Endothelial cell of umbilical vein (primary cell): ENCODE data around the gene RUNDC1.

Experiments
- EZH2 ChIP-seq: IDR thresholded peaks from 2 replicates; pipeline ENCODE4 v1.6.1; 2012; ENCODE audit warnings: borderline replicate concordance, low read depth, mild to moderate bottlenecking, moderate library complexity, low read length, inconsistent platforms; ENCODE audit not compliant: severe bottlenecking
- POLR2A ChIP-seq: IDR thresholded peaks from 2 replicates; pipeline ENCODE4 v1.6.1; 2012; ENCODE audit warnings: low read depth, mild to moderate bottlenecking, control low read depth, low read length
- TF ChIP-seq, protein P1 (sequence below), 2 donors: IDR thresholded peaks; 1 replicate in 1 of 2; 2 replicates in 1 of 2; pipeline ENCODE4 v1.5.1; 2011; ENCODE audit warnings: low read length in 2 of 2, mild to moderate bottlenecking in 2 of 2, moderate library complexity in 2 of 2, control low read depth in 1 of 2, inconsistent platforms in 1 of 2, low read depth in 1 of 2; ENCODE audit not compliant: insufficient read depth in 1 of 2; ENCODE audit errors: extremely low read depth in 1 of 2

- TF ChIP-seq POLR2A = no peak
- TF ChIP-seq EZH2 = no peak
- TF ChIP-seq, protein P1, sequence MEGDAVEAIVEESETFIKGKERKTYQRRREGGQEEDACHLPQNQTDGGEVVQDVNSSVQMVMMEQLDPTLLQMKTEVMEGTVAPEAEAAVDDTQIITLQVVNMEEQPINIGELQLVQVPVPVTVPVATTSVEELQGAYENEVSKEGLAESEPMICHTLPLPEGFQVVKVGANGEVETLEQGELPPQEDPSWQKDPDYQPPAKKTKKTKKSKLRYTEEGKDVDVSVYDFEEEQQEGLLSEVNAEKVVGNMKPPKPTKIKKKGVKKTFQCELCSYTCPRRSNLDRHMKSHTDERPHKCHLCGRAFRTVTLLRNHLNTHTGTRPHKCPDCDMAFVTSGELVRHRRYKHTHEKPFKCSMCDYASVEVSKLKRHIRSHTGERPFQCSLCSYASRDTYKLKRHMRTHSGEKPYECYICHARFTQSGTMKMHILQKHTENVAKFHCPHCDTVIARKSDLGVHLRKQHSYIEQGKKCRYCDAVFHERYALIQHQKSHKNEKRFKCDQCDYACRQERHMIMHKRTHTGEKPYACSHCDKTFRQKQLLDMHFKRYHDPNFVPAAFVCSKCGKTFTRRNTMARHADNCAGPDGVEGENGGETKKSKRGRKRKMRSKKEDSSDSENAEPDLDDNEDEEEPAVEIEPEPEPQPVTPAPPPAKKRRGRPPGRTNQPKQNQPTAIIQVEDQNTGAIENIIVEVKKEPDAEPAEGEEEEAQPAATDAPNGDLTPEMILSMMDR (IDR thresholded peaks at IDR 0.05; ENCODE audit: extremely low read depth in 1 of 2, insufficient read depth in 1 of 2, low read depth in 1 of 2, low read length in 2 of 2) = no peak
These were observed 517 bp downstream of the RUNDC1 start for GRCh38 chr17:42980766-42981397.
